Thyroid gland (tissue), 4 donors: ENCODE results near the gene HIVEP1.
"Not testable (repeated sequence)": the region's sequence is repeated elsewhere in the genome, so short reads cannot be mapped to it uniquely, and the experiment has no call there.

Experiments used
- POLR2A ChIP-seq, 2 donors: fragments of 450-650 bp; IDR thresholded peaks; one replicate each; pipeline ENCODE4 v1.6.1; 2017; ENCODE audit warnings: antibody characterized with exemption in 2 of 2, mild to moderate bottlenecking in 2 of 2, moderate library complexity in 1 of 2
- TF ChIP-seq, protein P1 (sequence below), 6 experiments: fragments of 200-600 bp in 3 of 6; fragments of 450-650 bp in 3 of 6; sonication (generic) in 3 of 6; IDR thresholded peaks; one replicate each; pipeline ENCODE4 v1.5.1; 2016 to 2019; ENCODE audit warnings: antibody characterized with exemption in 6 of 6, mild to moderate bottlenecking in 2 of 6, inconsistent platforms in 1 of 6, moderate library complexity in 1 of 6

DNA sequence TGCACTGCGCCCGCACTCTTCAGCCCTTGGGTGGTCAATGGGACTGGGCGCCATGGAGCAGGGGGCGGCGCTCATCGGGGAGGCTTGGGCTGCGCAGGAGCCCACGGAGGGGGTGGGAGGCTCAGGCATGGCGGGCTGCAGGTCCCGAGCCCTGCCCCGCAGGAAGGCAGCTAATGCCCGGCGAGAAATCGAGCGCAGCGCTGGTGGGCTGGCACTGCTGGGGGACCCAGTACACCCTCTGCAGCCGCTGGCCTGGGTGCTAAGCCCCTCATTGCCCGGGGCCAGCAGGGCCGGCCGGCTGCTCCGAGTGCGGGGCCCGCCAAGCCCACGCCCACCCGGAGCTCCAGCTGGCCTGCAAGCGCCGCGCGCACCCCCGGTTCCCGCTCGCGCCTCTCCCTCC, 96.3 kb downstream of the HIVEP1 start:
- TF ChIP-seq, protein P1, sequence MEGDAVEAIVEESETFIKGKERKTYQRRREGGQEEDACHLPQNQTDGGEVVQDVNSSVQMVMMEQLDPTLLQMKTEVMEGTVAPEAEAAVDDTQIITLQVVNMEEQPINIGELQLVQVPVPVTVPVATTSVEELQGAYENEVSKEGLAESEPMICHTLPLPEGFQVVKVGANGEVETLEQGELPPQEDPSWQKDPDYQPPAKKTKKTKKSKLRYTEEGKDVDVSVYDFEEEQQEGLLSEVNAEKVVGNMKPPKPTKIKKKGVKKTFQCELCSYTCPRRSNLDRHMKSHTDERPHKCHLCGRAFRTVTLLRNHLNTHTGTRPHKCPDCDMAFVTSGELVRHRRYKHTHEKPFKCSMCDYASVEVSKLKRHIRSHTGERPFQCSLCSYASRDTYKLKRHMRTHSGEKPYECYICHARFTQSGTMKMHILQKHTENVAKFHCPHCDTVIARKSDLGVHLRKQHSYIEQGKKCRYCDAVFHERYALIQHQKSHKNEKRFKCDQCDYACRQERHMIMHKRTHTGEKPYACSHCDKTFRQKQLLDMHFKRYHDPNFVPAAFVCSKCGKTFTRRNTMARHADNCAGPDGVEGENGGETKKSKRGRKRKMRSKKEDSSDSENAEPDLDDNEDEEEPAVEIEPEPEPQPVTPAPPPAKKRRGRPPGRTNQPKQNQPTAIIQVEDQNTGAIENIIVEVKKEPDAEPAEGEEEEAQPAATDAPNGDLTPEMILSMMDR (IDR thresholded peaks at IDR 0.05): not testable (repeated sequence)
- TF ChIP-seq POLR2A (IDR thresholded peaks at IDR 0.05): not testable (repeated sequence)
